Stimulated activated CD8-positive, alpha-beta memory T cell treated with anti-CD3 and anti-CD28 coated beads, Interleukin-2, amount 100 ng/mL, for 1 hour (primary cell): ENCODE measurements around the gene VPS33B.
"Not testable (repeated sequence)": the region's sequence is repeated elsewhere in the genome, so short reads cannot be mapped to it uniquely, and the experiment has no call there.

Source experiments
- DNase-seq, 2 donors: peaks; one replicate each; pipeline ENCODE4 v3.0.0-alpha.2; 2020; ENCODE audit warnings: low read depth in 2 of 2

VPS33B gene

DNA sequence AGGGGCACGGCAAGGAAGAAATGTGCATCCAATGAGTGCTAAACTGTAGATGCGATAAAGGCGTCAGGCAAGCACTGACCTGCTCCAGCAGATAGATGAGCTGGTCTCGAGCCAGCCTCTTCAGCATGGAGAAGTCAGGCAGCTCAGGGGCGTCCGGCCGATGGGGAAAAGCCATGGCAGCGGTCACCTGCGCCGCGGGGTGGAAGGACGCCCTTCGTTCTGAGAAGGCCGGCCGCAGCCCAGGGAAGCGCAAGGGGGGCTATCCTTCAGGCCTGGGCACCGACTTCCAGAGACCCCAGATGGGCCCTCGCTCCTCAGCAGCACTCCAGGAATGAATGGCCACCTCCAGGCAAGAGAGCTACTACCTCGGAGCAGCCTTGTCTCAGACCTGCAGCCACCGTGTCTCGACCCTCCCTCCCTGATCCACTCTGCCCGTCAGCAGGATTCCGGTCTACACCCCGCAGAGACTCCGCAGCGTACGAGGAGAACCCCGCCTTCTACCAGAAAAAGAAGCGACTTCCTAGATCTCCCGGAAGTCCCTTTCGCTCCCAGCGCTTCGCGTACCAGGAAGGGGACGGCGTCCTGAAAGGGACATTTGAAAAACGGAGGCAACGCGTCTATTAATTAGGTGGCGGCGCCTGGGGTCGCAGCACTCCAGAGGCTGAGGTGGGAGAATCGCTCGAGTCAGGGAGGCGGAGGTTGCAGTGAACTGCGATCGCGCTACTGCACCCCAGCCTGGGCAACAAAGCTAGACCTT lies at the start of gene VPS33B:
Gene VPS33B (minus strand): TSS at position 520 of the 757 bp plus-strand sequence. CDS start 345 bp downstream, at position 175.
- peak; percentile 47 to 64 for DNase-seq

DNA sequence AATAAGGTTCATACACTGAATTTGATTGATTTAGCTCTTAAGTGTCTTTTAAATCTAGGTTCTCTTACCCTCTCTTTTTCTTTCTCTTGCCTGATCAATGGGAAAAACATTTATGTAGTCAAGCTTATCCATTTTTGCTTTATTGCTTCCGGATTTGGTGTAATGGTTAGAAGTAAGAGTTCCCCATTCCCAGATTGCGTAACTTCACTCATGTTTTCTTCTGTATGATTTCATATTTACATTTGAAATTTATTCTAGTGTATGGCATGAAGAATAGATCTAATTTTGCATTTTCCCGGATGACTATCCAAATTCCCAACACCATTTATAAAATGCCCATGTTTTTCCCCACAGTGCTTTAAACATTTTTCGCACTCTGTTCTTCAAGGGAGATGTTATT lies 49.8 kb upstream of the VPS33B start:
- DNase-seq = no peak

DNA sequence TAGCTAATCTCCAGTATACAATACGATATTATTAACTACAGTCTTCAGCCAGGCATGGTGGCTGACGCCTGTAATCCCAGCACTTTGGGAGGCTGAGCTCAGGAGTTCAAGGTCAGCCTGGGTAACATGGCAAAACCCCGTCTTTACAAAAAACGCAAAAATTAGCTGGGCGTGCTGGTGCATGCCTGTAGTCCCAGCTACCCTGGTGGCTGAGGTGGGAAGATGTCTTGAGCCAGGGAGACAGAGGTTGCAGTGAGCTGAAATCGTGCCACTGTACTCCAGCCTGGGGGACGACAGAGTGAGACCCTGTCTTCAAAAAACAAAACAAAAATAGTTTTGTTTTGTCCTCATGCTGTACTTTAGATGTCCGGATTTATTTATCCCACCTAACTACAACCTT lies 48.5 kb upstream of the VPS33B start:
- no peak for DNase-seq

DNA sequence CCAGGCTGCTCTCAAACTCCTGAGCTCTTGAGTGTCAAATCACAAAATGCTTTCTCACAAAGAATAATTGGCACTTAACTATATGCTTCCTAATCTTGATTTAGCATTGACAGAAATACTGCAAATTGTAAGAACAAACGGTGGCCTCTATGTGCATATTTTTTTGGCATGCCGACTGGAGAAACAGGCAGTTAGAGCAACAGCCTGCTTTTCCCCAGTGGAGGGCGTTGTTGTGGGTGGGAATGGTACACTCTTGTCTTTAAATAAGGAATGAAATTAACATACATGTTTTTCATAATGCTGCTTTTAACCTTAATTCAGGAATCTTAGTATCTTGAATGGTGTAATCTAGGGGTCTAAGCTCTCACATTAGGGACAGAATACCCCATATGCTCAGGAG lies 46.6 kb upstream of the VPS33B start:
- DNase-seq = no peak

DNA sequence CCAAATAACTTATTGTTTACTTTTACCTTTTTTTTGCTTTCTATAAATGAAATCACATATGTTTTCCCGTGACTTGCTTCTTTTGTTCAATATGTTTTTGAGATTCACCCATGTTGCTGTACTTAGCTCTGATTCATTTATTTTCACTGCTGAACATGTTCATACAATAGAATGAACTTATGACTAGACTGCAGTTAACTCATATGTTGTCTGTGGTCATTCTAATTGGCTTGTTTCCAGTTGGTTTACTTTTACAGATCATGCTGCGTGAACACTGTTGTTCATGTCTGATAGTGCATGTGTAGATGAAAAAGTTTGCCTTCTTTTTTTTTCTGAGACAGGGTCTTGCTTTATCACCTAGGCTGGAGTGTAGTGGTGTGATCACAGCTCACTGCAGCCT lies 46.0 kb upstream of the VPS33B start:
- no peak for DNase-seq

DNA sequence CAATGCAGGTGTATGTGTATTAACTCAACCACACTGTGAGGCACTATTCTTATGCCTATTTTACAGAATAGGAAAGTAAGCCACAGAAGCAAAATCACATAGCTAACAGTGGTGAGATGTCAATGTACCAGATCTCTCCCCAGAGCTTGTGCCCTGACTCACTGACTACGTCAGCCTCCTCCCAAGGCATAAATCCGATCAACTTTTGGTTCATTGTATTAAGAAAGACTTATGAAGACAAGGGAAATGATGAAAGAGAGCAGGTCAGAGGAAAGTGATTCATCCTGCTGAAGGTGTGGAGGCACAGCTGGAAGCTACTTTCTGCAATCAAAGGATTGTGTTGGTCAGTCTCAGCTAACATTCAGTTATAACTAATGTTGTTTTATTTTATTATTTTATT lies 44.6 kb upstream of the VPS33B start:
- no peak for DNase-seq

DNA sequence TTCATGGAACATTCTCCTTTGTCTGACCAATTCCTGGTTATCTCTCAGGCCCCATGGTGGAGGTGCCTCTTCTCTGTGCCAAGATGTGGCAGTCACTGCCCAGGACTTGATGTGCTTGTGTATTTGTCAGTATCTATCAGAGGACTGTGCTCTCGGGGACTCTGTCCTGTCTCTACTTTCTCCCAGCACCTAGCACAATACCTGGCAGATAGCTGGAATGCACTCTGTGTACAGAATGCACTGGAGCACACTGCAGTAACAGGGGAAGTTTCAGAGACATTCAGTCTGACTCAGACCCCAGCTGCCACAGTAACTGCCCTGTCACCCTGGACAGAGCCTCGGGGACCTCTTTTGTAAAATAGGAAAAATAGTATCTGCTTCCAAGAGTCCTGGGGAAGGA lies 43.1 kb upstream of the VPS33B start:
- no peak for DNase-seq

DNA sequence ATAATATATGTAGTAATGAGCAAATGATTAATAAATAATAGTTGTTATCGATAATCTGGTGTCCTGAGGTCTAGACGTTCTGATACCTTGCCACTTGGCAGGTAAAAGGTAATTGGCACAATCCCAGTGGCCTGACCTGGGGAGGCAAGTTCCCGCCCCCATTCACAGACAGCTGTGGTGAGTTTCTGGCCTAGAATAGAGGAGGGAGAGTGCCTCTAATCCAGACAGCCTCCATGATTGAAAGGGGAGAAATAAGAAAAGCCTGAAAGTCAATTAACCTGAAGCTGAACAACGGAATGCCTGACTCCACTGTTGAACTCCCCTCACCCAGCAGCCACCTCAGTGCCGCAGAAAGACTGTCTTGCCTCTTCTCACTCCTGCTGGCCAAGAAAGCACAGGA lies 39.6 kb upstream of the VPS33B start:
- no peak for DNase-seq

DNA sequence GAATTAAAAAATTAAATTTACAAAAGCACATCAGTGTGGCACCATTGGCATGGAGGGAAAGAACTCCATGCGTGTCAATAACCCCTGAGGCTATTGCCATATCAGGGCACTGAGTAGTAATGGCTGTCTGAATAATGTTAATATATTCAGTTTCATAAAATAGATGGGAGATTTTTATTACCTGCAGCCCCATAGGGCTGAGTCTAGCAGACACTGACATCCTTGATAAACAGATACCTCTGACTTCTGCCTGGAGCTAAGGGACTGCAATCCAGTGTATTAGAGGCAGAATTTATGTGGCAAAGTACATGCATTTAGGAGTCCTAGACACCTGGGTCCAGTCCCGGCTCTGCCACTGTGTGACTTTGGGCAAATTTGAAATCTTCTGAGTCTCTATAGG lies 38.8 kb upstream of the VPS33B start:
- no peak for DNase-seq

DNA sequence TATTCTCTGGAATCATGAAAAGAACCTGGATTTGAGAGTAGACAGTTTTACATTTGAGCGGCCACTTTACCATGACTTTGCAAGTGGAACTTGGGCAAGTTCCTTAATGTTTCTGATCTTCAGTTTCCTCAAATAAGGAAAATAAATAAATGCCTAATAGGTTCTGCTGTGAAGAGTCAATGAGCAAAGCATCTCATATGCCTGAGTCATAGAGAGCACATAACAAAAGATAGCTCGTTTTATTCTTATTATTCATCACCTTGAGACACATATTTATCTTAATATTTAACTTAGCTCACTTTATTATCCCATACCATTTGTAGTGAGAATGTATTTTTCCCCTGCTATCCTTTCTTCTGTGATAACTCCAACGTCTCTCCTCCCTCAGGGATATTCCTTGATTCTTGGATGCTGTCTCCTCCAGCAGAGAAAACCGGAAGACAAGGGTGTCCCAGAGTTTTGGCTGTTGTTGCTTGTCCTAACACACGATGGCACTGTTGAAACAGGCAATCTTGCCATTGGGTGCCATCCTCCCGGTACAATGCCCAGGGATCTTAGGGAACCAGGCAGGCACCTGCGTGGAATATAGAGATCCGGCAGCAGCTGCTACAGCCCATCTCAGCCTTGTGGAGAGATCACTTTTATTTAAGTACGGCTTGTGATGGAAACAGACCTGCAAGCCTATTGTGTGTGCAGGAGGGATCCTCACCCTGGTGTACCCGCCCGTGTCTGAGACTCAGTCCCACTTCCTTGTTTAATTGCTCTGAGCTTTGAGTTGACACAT lies 33.3 kb upstream of the VPS33B start:
- no peak for DNase-seq

DNA sequence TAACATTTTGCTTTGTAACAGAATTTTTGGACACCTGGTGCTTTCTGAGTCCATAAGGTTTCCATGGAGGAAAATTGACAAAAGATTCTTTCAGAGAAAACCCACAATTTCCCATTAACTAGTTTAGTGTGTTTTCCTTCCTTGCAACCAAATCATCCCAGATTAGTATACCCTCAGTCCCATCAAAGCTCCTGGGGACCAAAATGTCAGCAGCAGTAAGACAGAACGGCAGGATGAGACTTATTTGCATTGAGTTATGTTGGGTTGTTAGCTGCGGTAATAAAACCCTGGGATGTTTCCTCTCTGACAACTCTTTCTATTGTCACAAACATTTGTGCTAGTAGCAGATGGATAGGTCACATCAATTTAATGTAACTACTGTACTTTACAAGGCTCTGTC lies 32.4 kb upstream of the VPS33B start:
- no peak for DNase-seq

DNA sequence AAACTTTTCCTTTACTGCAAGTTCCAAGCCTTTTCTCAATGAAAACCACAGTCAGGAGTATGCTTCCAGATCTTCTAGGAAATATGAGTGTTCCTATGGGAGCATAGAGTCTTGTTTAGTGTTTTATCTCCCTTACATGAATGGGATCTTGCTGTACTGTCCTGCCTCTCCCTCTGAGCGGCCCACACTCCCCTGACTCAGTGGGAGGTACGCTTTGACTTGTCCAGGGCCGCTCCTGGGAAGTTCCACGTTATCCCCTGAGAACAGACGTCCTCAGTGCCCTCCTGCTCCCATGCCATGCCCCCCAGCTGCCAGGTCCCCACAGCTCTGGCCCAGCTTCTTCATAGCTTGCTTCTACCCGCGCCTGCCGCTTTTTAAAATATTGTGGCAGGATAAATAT lies 28.9 kb upstream of the VPS33B start:
- no peak for DNase-seq

DNA sequence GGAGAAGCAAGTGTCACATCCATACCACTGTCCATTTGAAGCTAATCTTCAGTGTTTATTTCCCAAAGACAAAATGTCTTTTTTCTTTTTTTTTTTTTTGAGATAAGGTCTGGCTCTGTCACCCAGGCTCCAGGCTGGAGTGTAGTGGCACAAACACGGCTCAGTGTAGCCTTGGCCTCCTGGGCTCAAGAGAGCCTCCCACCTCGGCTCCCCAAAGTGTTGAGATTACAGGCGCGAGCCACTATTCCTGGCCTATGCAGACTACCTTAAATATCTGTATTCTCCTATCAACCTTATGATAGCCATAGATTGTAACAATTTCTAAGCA lies 27.7 kb upstream of the VPS33B start:
- no peak for DNase-seq

DNA sequence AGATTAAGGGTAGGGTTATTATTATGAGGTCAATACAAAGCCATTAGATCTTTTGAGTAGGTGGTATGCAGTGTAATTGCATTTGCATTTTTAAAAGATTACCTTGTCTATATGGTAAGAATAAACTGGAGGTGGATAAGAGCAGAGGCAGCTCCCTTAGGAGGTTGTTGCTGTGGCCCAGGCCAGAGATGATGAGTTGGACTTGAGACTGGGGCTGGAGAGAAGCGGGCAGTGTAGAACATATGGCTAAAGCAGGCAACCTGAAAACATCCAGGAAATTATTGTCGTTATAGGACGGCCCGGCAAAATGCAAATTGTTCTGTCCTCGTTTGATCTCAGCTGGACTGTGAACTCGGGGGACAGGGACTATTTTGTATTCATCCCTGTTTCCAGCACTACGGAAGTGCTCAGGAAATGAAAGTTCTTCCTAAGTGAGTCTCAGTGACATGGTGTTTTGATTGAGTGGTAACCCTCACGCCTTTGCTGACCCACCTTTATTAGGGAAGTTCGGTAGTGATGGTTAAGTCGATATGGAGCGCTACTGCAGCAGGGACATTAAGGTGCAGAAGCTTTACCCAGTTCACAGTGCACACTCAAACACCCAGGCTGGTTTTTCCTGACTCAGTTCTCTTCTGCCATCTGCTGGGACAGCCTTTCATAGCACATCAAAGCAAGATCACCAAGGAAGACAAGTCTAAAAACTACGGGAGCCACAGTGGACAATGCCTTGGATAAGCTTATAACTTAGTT lies 27.2 kb upstream of the VPS33B start:
- DNase-seq = peak in 1 of 2 donors; percentile 20

DNA sequence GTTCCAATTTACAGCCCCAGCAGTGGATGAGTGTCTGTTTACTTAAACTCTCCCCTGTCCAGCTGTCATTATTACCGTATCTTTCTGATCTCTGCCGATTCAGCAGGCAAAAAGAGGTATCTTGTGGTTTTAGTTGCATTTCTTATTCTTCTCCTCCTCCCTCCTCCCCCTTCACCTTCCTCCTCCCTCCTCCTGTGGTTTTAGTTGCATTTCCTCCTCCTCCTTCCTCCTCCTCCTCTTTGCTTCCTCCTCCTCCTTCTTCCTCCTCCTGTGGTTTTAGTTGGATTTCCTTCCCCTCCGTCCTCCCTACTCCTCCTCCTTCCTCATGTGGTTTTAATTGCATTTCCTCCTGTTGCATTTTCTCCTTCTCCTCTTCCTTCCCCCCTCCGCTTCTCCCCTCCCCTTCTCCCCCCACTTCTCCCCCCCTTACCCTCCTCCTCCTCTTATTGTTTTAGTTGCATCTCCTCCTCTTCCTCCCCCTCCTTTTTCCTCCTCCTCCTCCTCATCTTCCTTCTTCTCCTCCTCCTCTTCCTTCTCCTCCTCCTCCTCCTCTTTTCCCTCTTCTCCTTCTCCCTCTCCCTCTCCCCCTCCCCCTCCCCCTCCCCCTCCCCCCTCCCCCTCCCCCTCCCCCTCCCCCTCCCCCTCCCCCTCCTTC lies 25.3 kb upstream of the VPS33B start:
- DNase-seq = no peak

DNA sequence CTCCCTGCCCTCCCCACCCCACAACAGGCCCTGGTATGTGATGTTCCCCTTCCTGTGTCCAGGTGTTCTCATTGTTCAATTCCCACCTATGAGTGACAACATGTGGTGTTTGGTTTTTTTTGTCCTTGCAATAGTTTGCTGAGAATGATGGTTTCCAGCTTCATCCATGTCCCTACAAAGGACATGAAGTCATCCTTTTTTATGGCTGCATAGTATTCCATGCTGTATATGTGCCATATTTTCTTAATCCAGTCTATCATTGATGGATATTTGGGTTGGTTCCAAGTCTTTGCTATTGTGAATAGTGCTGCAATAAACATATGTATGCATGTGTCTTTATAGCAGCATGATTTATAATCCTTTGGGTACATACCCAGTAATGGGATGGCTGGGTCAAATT lies 23.7 kb upstream of the VPS33B start:
- DNase-seq = not testable (repeated sequence)

DNA sequence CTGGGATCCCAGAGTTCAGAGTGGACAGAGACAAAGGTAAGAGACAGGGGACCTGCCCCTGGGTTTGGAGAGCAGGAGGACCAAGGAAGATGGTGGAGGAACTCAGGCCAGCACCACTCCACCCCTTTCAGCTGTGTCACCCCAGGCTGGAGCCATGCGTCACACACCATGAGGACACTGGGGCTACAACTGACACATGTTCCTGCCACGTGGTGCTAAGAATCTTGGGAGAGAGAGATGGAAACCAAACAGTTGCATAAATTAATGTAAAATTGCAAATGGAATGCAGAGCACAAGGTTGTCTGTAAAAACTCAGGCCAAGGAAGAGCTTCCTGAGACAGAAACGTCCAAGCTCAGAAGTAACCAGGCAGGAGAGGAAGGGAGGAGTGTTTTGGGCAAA lies 22.7 kb upstream of the VPS33B start:
- no peak for DNase-seq

DNA sequence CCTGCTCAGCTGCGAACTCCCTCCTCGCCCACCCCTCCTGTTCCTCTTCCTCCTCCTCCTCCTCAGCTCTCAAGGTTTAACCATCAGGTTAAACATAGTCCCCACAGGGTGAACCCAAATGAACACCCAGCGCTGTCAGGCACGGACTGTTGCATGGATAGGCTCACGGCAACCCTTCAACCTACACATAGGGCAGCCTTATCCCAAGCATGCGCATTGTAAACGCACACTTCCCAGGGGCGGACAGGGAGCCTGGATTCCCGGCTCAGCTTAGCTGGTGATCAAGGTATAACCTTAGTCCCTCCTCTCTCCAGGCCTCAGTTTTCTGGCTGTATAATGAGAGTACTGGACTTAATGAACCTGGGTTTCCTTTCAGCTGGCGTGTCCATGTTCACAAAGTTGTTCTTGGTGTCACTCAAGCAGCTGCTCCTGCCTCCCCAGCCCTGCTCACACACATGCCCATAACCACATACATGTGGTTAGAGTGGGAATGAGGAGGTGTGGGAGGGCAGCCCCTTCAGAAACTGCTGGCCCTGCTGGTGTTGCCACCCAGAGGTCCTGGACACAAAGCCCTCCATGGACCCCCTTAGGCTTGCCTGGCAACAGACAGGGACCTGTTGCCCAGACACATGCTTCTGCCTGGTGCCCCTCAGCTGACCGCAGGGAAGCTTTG lies 20.9 kb upstream of the VPS33B start:
- no peak for DNase-seq

DNA sequence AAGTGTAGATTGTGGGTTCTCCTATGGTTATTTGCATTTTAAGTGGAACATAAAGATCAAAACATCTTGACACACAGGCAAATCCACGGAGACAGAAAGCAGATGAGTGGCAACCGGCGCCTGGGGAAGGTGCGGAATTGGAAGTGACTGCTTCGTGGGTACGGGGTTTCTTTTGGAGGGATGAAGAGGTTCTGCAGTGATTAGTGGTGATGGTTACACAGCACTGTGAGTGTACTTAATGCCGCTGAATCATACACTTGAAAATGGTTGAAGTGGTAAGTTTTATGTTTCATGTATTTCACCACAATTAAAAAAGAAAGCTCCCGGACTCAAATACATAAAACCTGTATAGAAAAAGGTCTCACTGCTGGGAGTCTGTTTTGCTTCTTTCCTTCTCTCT lies 18.5 kb upstream of the VPS33B start:
- DNase-seq = no peak

DNA sequence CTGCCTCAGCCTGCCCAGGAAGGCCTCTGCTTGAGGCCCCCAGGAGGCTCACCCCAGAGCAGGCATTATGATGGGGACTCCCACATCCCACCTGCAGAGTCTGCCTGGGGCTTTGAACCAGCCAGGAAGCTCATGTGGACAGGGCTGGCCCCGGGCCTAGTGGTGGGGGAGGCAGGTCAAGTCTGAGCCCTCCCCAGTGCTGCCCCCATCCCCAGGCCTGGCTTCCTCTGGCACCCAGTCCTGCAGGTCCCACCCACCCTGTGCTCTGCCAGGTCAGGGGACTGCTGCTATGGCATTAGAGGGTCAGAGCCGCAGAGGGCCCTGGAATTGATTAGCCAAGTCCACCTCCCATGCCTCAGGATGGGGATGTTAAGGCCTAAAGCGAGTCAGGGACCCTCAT lies 17.6 kb upstream of the VPS33B start:
- DNase-seq = no peak

DNA sequence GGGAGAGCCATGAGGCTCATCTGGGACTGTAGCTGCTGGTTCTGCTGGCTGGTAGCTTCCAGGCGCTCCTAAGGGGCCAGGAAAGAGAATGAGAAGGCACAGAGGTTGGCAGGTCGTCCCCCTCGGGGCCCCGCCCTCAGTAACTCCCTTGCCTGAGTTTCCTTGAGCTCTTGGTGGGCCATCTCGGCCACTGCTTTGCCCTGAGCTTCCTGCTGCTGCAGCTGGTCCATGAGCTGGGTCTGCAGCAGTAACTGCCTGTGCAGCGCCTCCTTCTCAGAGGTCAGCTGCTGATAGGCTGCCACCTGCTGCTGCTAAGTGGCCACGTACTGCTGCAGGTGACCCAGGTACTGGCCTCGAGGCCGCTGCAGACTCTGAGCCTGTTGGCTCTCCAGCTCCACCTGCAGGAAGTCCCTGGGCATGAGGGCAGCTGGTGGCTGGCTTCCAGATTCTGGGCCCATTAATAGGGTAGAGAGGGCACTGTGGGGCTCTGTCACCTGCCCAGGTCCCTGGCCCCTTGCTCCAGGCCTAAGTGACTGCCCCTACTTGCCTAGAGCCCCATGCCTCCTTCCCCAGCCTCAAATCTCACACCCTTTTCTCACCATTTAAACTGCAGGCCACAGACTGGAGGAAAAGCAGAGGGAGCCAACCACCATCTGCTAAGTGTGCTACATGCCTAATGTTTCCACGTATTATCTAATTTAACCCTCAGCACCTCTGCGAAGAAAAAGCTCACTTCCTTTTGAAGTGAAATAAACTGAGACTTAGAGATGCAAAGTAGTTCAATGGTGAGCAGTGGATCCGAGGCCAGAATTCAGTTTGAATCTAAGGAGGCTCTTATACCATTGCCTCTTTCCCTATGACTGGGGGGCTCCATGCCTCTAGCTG lies 10.8 kb upstream of the VPS33B start:
- DNase-seq = no peak
